RWPE1 (cell line): Measurements from ENCODE around the gene TLCD3A.
A peak's percentile ranks its signal among the peaks of the same experiment; 100 is the strongest.

ENCODE experiments used
- CTCF ChIA-PET: fragments of 350-600 bp; sonication (Branson Sonifier 250); formaldehyde crosslinking; extraction: SDS; loops from one replicate; lab custom pipeline; 2021; lab: Yijun Ruan, JAX
- POLR2A ChIA-PET: fragments of 400-600 bp; formaldehyde crosslinking; extraction: SDS; loops from one replicate; lab custom pipeline; 2020; ENCODE audit warnings: antibody characterized with exemption; ENCODE audit not compliant: low non-redundant PET; lab: Yijun Ruan, JAX
- DNase-seq: peaks from one replicate; pipeline ENCODE4 v3.0.0; 2012; ENCODE audit warnings: low spot score
- H3K27ac ChIP-seq: fragments of 450-650 bp; 2 replicates; pipeline ENCODE4 v1.5.1; 2017
- TF ChIP-seq, protein P1 (sequence below): fragments of 450-650 bp; conservative IDR thresholded peaks from 2 replicates; pipeline ENCODE4 v1.5.1; 2017; ENCODE audit warnings: low read depth, mild to moderate bottlenecking

The TLCD3A gene

DNA sequence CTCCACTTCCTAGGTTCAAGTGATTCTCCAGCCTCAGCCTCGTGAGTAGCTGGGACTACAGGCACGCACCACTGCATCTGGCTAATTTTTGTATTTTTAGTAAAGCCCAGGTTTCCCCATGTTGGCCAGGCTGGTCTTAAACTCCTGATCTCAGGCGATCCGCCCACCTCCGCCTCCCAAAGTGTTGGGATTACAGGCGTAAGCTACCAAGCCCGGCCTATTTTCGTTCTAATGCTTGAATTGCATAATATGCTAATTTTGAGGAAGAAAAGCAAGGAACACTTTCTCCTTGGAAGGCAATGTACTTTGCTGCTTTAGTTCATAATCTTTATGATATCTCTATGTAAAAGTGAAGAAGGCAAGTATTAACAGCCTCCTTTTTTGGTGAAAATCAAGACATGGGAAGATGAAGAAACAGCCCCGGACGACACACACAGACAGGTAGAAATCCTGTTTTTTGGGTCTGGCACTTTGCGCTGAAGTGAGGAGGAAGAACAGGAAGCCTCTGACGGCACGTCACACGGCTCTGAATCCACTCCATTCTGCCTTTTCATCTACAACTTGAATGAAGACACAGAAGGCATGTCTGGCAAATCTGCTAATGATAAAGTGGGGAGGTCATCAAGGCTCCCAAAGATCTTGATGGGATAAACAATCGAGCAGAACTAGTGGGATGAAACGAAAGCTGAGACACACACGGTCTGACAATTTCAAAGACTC, 42.7 kb upstream of the TLCD3A start:
- DNase-seq, result no peak
- POLR2A ChIA-PET, result no interaction called here
- H3K27ac ChIP-seq, result no peak overlapping the region
- CTCF ChIA-PET, result no interaction called here
- TF ChIP-seq, protein P1, sequence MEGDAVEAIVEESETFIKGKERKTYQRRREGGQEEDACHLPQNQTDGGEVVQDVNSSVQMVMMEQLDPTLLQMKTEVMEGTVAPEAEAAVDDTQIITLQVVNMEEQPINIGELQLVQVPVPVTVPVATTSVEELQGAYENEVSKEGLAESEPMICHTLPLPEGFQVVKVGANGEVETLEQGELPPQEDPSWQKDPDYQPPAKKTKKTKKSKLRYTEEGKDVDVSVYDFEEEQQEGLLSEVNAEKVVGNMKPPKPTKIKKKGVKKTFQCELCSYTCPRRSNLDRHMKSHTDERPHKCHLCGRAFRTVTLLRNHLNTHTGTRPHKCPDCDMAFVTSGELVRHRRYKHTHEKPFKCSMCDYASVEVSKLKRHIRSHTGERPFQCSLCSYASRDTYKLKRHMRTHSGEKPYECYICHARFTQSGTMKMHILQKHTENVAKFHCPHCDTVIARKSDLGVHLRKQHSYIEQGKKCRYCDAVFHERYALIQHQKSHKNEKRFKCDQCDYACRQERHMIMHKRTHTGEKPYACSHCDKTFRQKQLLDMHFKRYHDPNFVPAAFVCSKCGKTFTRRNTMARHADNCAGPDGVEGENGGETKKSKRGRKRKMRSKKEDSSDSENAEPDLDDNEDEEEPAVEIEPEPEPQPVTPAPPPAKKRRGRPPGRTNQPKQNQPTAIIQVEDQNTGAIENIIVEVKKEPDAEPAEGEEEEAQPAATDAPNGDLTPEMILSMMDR, result no peak

DNA sequence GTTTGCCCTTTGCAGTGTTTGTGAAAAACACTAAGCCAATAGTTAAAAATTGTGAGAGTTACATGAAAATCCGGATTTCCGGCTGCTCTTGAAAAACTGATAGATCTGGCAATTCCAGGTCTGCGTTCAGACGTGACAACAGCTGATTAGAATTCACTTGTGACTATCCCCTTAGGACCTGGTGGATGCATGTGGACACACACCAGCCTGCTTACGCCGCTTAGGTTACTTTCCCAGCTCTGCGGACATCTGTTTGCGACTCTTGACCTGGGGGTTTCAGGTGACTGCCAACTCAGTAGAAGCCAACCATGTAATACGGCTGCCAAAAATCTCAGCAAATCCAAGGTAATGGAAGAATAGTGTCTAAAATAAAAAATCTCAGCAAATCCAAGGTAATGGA, 42.0 kb upstream of the TLCD3A start:
- DNase-seq, result no peak
- POLR2A ChIA-PET, result no interaction called here
- no peak overlapping the region for H3K27ac ChIP-seq
- CTCF ChIA-PET, result interaction anchor here (1.0 to 2.0 kb wide), 2 partner anchors 10 to 278 kb away, joined by 5 to 10 read pairs; no protein-coding TSS in a partner anchor
- TF ChIP-seq, protein P1, result no peak

GRCh38 chr17:691423-691822, 41.0 kb upstream of the TLCD3A start:
- H3K27ac ChIP-seq, result no peak overlapping the region
- peak; percentile 48 for DNase-seq
- TF ChIP-seq, protein P1, result no peak
- CTCF ChIA-PET, result interaction anchor here (1.0 to 2.0 kb wide), 2 partner anchors 9 to 279 kb away, joined by 5 to 10 read pairs; no protein-coding TSS in a partner anchor
- POLR2A ChIA-PET, result no interaction called here

DNA sequence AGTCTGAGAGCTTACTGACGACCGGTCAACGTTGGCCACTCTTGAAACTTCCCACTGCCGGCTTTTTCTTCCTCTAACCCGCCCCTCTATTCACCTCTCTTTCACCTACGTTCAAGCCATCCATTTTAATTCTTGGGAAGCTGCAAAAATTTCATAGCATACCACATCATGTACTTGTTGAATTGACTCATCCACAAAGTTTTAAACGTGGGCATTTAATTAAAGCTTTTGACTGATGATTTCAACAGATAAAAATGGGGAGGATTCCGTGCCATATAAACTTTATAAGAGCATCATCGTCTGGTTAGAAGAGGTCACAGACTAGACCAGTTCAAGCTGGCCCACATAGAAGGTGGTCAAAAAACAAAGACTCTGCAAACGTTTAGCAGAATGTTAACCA, 40.3 kb upstream of the TLCD3A start:
- POLR2A ChIA-PET, result no interaction called here
- CTCF ChIA-PET, result interaction anchor here (2.0 kb wide), 1 partner anchor 8 kb away, joined by 10 read pairs; no protein-coding TSS in a partner anchor
- peak overlapping the region; percentile 36; the same call in 1 of the 2 replicates for H3K27ac ChIP-seq
- peak; percentile 24 for DNase-seq
- TF ChIP-seq, protein P1, result no peak

GRCh38 chr17:693791-694638, 38.4 kb upstream of the TLCD3A start:
- ChIA-PET CTCF (no interaction called here), POLR2A (interaction anchor here (0.6 kb wide), 1 partner anchor 25 kb away, joined by 4 read pairs; no protein-coding TSS in a partner anchor)
- TF ChIP-seq, protein P1, result no peak
- peak overlapping the region; percentile 83 for H3K27ac ChIP-seq
- peak; percentile 83 for DNase-seq

GRCh38 chr17:696369-696768, 36.0 kb upstream of the TLCD3A start:
- H3K27ac ChIP-seq, result no peak overlapping the region
- ChIA-PET POLR2A (no interaction called here), CTCF (interaction anchor here (0.5 to 0.9 kb wide), 2 partner anchors 42 to 284 kb away, joined by 3 to 9 read pairs; no protein-coding TSS in a partner anchor)
- no peak for DNase-seq
- TF ChIP-seq, protein P1, result no peak
